Activated effector memory CD4-positive, alpha-beta T cell treated with Interleukin-2 at 50 U/mL for 16 hours (primary cell): ENCODE data around the gene CRKL.
"Not testable (repeated sequence)": the region's sequence is repeated elsewhere in the genome, so short reads cannot be mapped to it uniquely, and the experiment has no call there.

Experiments
- DNase-seq: peaks from one replicate; pipeline ENCODE4 v3.0.0-alpha.2; 2020

Gene CRKL

GRCh38 chr22:20935049-20935448, 17.8 kb downstream of the CRKL start:
- DNase-seq = not testable (repeated sequence)

DNA sequence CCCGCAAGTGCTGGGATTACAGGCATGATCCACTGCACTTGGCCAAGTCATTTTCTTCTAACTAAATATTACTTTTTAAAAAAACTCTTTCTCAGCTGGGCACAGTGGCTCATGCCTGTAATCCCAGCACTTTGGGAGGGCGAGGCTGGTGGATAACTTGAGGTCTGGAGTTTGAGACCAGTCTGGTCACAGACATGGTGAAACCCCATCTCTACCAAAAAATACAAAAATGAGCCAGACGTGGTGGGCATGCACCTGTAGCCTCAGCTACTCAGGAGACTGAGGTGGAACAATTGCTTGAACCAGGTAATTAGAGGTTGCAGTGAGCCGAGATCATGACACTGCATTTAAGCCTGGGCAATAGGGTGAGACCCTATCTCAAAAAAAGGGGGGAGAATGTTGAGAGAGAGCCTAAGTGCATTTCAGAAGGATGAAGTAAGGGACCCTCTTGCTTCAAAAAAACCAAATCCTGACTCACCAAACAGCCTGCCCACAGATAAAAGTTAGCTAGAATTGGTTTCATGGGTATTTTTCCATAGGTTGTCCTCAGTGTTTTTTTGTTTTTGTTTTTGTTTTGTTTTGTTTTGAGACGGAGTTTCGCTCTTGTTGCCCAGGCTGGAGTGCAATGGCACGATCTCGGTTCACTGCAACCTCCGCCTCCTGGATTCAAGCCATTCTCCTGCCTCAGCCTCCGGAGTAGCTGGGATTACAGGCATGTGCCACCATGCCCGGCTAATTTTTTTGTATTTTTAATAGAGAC, 18.8 kb downstream of the CRKL start:
- not testable (repeated sequence) for DNase-seq

- no peak for DNase-seq
Observed at GRCh38 chr22:20937031-20937793, 20.0 kb downstream of the CRKL start.

GRCh38 chr22:20937794-20938671, 20.8 kb downstream of the CRKL start:
- DNase-seq = no peak

DNA sequence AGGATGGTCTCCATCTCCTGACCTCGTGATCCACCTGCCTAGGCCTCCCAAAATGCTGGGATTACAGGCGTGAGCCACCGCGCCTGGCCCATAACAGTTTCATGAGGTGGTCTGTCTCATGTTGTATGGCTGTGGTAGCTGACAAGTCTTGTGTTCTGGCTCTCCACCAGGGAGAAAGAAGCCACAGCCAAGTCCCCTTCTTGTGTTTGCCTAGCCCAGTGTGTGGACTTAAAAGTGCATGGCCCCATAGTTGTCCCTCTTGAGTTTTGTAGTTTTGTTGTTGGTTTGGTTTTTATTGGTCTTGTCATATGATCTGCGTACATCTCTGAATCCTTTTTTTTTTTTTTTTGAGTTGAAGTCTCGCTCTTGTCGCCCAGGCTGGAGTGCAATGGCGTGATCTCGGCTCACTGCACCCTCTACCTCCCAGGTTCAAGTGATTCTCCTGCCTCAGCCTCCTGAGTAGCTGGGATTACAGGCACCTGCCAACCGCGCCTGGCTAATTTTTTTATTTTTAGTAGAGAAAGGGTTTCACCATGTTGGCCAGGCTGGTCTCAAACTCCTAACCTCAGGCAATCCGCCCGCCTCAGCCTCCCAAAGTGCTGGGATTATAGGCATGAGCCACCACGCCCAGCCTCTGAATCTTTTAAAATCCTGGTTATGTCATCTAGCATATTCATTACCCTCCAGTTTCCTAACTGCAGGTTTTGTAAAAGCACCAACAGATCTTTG, 22.4 kb downstream of the CRKL start:
- DNase-seq = not testable (repeated sequence)

- DNase-seq = no peak
Observed at GRCh38 chr22:20940186-20940651, 23.0 kb downstream of the CRKL start.

- DNase-seq = no peak
Observed at GRCh38 chr22:20940904-20941385, 23.7 kb downstream of the CRKL start.

DNA sequence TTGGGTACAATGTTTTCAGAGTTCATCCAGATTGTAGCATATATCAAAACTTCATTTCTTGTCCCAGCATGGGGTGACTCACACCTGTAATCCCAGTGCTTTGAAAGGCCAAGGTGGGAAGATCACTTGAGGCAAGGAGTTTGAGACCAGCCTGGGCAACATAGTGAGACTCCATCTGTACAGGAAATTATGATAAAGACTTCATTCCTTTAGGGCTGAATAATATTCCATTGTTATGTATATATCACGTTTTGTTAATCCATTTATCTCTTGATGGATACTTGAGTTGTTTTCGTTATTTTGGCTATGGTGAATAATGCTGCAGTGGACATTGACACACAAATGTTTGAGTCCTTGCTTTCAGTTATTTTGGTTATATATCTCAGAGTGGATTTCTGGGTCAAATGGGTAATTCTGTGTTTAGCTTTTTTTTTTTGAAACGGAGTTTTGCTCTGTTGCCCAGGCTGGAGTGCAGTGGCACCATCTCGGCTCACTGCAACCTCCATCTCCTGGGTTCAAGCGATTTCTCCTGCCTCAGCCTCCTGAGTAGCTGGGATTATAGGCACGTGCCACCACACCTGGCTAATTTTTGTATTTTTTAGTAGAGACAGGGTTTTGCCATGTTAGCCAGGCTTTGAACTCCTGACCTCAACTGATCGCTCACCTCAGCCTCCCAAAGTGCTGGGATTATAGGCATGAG, 25.1 kb downstream of the CRKL start:
- DNase-seq = not testable (repeated sequence)

- no peak for DNase-seq
Observed at GRCh38 chr22:20943104-20943933, 26.1 kb downstream of the CRKL start.

DNA sequence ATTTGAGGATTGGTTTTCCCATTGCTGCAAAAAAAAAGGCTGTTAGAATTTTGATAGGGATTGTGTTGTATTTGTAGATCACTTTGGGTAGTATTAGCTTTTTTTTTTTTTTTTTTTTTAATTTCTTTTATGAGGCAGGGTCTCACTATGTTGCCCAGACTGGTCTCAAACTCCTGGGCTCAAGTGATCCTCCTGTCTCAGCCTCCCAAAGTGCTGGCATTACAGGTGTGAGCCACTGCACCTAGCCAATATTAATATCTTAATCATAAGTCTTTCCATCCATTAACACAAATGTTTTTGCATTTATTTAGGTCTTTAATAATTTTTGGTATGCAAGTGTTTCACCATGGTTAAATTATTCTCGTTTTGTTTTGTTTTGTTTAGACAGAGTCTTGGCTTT, 26.8 kb downstream of the CRKL start:
- no peak for DNase-seq

- DNase-seq = no peak
Observed at GRCh38 chr22:20945578-20945934, 28.3 kb downstream of the CRKL start.

- no peak for DNase-seq
Observed at GRCh38 chr22:20946080-20946986, 29.1 kb downstream of the CRKL start.

DNA sequence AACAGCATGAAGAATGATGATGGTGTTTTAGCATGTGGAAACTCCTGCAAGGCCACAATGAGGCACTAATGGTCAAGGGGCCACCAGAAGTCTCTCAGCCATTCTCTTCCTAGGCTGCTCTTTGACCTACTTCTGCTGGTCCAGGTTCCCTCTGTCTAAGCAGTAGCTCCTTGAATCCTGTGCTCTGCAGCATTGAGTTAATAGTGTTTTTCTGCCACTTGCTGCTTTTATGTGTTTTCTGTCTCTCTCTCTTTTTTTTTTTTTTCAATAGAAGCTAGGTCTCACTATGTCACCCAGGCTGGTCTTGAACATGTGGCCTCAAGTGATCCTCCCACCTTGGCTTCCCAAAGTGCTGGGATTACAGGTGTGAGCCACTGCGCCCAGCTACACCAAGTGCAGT, 29.8 kb downstream of the CRKL start:
- no peak for DNase-seq

- DNase-seq = no peak
Observed at GRCh38 chr22:20948450-20948849, 31.2 kb downstream of the CRKL start.

DNA sequence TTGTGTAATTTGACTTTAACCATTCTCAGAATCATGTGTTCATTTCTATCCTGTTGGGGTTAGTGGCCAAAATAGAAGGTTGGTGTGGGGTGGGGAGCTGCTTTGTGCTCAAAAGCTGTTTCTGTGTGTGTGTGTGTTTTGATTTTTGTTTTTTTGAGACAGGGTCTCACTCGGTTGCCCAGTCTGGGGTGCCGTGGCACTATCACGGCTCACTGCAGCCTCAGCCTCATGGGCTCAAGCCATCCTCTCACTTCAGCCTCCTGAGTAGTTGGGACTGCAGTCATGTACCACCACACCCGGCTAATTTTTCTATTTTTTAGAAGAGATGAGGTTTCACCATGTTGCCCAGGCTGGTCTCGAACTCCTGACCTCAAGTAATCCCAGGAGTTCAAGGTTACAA, 31.8 kb downstream of the CRKL start:
- no peak for DNase-seq

DNA sequence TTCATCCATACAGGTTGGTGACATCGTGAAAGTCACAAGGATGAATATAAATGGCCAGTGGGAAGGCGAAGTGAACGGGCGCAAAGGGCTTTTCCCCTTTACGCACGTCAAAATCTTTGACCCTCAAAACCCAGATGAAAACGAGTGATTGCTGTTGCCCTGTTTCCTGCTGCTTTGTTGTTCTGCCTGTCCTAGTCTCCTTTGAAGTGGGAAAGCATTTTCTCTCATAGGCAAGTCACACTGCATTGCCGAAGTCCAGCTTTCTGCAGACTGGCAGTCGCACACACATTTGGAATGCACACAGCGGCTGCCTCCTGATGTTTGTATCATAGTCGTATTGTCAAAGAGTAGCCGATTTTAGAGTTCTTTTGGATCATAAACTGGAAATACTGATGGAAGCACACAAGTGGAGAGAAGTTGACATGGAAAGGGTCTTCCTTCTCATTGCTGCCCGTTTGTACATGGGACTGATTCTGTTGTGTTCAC, 32.5 kb downstream of the CRKL start:
- DNase-seq = no peak

DNA sequence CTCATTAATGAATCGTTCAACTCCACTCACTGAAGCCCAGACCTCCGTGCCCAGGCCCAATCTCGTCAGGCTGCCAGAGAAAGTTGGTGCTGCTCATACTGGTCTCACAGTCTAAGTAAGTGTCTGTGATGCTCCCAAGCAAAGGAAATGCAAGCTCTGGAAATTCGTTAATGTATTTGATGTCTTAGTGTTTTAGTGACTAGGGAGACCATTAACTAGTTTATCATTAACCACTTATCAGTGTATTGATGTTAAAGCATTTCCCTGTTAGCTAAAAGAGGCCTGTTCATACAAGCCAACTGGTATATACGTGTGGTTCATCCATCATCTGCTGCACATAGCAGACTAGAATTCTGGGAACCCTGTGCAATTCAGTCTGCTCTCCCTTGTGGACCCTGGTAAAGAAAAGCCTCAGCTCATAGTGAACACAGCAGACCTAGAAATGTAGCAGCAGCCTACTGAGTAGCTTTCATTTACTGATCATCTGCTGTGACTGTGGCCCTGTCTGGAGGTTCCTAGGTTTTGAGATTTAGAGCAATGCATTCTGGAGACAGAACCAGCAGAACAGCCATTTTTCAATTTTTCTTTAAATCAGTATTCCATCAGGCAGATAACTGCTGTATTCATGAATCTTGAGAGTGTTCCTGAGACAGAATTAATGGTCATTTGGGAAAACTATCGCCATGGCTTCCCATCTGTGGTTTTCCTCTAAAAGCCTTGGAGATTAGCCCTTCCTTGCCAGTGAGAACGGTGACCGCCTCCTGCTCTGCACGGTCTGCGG, 34.1 kb downstream of the CRKL start:
- DNase-seq = no peak

DNA sequence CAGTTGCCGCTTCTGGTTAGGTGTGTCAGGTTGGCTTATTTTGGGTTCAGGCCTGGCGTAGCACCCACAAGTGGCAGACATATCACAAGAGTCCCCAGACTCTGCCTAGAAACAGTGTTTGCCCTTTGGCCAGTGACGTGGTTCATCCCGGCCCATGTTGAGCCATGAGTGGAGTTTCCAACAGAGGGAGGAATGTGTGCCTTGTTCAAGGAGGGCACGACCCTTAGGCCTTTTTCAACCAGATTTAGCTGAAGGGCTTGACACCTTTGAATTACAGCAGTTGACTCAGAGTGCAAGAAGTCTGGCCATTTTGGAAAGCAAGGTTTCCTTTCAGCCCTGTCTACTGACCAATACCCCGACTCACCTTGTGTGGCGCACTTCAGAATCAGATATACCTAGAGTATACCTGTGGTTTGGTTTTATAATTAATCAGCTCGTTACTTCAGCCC, 34.7 kb downstream of the CRKL start:
- no peak for DNase-seq
